WI38 (cell line): Measurements from ENCODE around the gene F13A1.

Experiments
- H3K4me3 ChIP-seq: 2 replicates; pipeline ENCODE4 v1.5.1; 2011; ENCODE audit warnings: low read depth, mild to moderate bottlenecking, control low read depth, low read length
- CTCF ChIP-seq: IDR thresholded peaks from 2 replicates; pipeline ENCODE4 v1.5.1; 2012; ENCODE audit warnings: low read depth, mild to moderate bottlenecking, control low read depth, low read length

The F13A1 gene

GRCh38 chr6:6357530-6357929, 37.1 kb upstream of the F13A1 start:
- no peak overlapping the region for H3K4me3 ChIP-seq
- TF ChIP-seq CTCF = no peak

- H3K4me3 ChIP-seq = no peak overlapping the region
- TF ChIP-seq CTCF = no peak
These were observed 36.6 kb upstream of the F13A1 start for GRCh38 chr6:6357032-6357431.

GRCh38 chr6:6352772-6353171, 32.3 kb upstream of the F13A1 start:
- TF ChIP-seq CTCF = no peak
- no peak overlapping the region for H3K4me3 ChIP-seq

GRCh38 chr6:6351511-6352025, 31.1 kb upstream of the F13A1 start:
- no peak overlapping the region for H3K4me3 ChIP-seq
- no peak for TF ChIP-seq CTCF

- no peak overlapping the region for H3K4me3 ChIP-seq
- TF ChIP-seq CTCF = no peak
These were observed 30.2 kb upstream of the F13A1 start for GRCh38 chr6:6350696-6351095.

GRCh38 chr6:6348256-6348655, 27.8 kb upstream of the F13A1 start:
- TF ChIP-seq CTCF = no peak
- H3K4me3 ChIP-seq = no peak overlapping the region

GRCh38 chr6:6346427-6347023, 26.1 kb upstream of the F13A1 start:
- no peak for TF ChIP-seq CTCF
- H3K4me3 ChIP-seq = no peak overlapping the region
